Natural killer cell (primary cell): ENCODE measurements around the gene RASSF5. TPM values are rescaled to one million over a fixed set of nuclear protein-coding genes. Genes with fewer than 3 reads are reported as not detected.

ENCODE experiments used
- ATAC-seq, 3 donors: fragments of 150-1000 bp in 2 of 3; fragments of 200-7000 bp in 1 of 3; cut with Tn5 transposase; 1 replicate in 1 of 3; 2 replicates in 2 of 3; pipeline ENCODE4 v1.10.0; 2021; ENCODE audit warnings: mild to moderate bottlenecking in 2 of 3, moderate library complexity in 2 of 3
- DNase-seq, 2 donors: peaks; one replicate each; pipeline versions ENCODE4 v3.0.0 to v3.0.0-alpha.2; 2013 to 2021; ENCODE audit warnings: mixed read lengths in 1 of 2
- H3K27ac ChIP-seq: one replicate; pipeline ENCODE4 v1.5.1; 2013; ENCODE audit warnings: mild to moderate bottlenecking, low read length
- H3K27me3 ChIP-seq: one replicate; pipeline ENCODE4 v1.6.1; 2013; ENCODE audit warnings: low read length; ENCODE audit not compliant: control insufficient read depth, insufficient read depth
- H3K36me3 ChIP-seq: one replicate; pipeline ENCODE4 v1.6.1; 2013; ENCODE audit warnings: low read length; ENCODE audit not compliant: control insufficient read depth, insufficient read depth
- H3K4me1 ChIP-seq: one replicate; pipeline ENCODE4 v1.6.1; 2013; ENCODE audit warnings: low read length; ENCODE audit not compliant: control insufficient read depth, insufficient read depth
- H3K4me3 ChIP-seq: one replicate; pipeline ENCODE4 v1.5.1; 2013; ENCODE audit warnings: low read length
- H3K9me3 ChIP-seq: one replicate; pipeline ENCODE4 v1.6.1; 2013; ENCODE audit warnings: low read length; ENCODE audit not compliant: control insufficient read depth, insufficient read depth
- H3K27ac Mint-ChIP-seq, 2 donors: one replicate each; pipeline ENCODE4 v1.8.0; 2022; ENCODE audit warnings: mild to moderate bottlenecking in 2 of 2, mixed read lengths in 2 of 2, moderate library complexity in 1 of 2
- H3K27me3 Mint-ChIP-seq, 2 donors: one replicate each; pipeline ENCODE4 v1.8.0; 2022; ENCODE audit warnings: low read depth in 2 of 2, mixed read lengths in 2 of 2
- H3K36me3 Mint-ChIP-seq: one replicate; pipeline ENCODE4 v1.8.0; 2022; ENCODE audit warnings: mixed read lengths
- H3K4me1 Mint-ChIP-seq, 2 donors: one replicate each; pipeline ENCODE4 v1.8.0; 2022; ENCODE audit warnings: mixed read lengths in 2 of 2
- H3K4me3 Mint-ChIP-seq: one replicate; pipeline ENCODE4 v1.8.0; 2022; ENCODE audit warnings: mild to moderate bottlenecking, moderate library complexity, mixed read lengths
- H3K9me3 Mint-ChIP-seq, 2 donors: one replicate each; pipeline ENCODE4 v1.8.0; 2022; ENCODE audit warnings: mixed read lengths in 2 of 2
- CTCF ChIP-seq: fragments of 200-600 bp; IDR thresholded peaks from one replicate; pipeline ENCODE4 v1.8.0; 2022; ENCODE audit warnings: antibody characterized with exemption
- WGBS: methylation state at CpG from one replicate; pipeline ENCODE4 v1.1.7; 2013; ENCODE audit warnings: missing lambda C conversion rate; ENCODE audit not compliant: insufficient coverage; 5-methylcytosine and 5-hydroxymethylcytosine counted together
- intact Hi-C: fragments of 100-400 bp; cut with micrococcal nuclease; formaldehyde crosslinking; loops from one replicate; pipeline ENCODE4 v1.14.2; 2022
- total RNA-seq, 4 donors: library from RNA; stranded (reverse); fragments of 120-200 nt in 1 of 4; gene quantifications; one replicate each; pipeline versions ENCODE4 v1.2.3 to v1.2.4, GENCODE V29; 2013 to 2022

The RASSF5 gene
- total RNA-seq, 3 donors from 2014 or later (not counting 1 experiment from before 2014, with no cell fraction given) = 231 to 333 (median 279) TPM

- no peak for ATAC-seq
- no peak overlapping the region for H3K27ac ChIP-seq
- no peak for TF ChIP-seq CTCF
- no peaks in the 10 kb centered on the region for H3K36me3 ChIP-seq
- DNase-seq = no peak
- no peak overlapping the region for H3K4me3 ChIP-seq
- H3K4me1 ChIP-seq = no peaks in the 10 kb centered on the region
- WGBS = 94% methylated on average over 2 of the region's 5 CpGs
- Mint-ChIP-seq H3K4me3 (no peak overlapping the region), H3K9me3 (no peaks in the 10 kb centered on the region), H3K27ac (no peak overlapping the region), H3K36me3 (no peaks in the 10 kb centered on the region), H3K27me3 (no peaks in the 10 kb centered on the region), H3K4me1 (peaks cover 0 to 6% of the 10 kb centered on the region in 2 donors)
- no peaks in the 10 kb centered on the region for H3K9me3 ChIP-seq
- intact Hi-C loops = no loop called here
- H3K27me3 ChIP-seq = no peaks in the 10 kb centered on the region
These were observed 17.5 kb downstream of the RASSF5 start for GRCh38 chr1:206524739-206525364.

GRCh38 chr1:206526064-206526911, 19.0 kb downstream of the RASSF5 start:
- Histone ChIP-seq H3K4me3 (no peak overlapping the region), H3K27ac (no peak overlapping the region), H3K9me3 (no peaks in the 10 kb centered on the region), H3K36me3 (no peaks in the 10 kb centered on the region), H3K27me3 (no peaks in the 10 kb centered on the region), H3K4me1 (no peaks in the 10 kb centered on the region)
- H3K9me3 Mint-ChIP-seq = no peaks in the 10 kb centered on the region
- no peaks in the 10 kb centered on the region for H3K27me3 Mint-ChIP-seq
- DNase-seq = no peak
- no peak overlapping the region for H3K4me3 Mint-ChIP-seq
- no peak for TF ChIP-seq CTCF
- ATAC-seq = no peak
- H3K36me3 Mint-ChIP-seq = no peaks in the 10 kb centered on the region
- H3K27ac Mint-ChIP-seq = no peak overlapping the region
- WGBS = 82% methylated on average over 5 of the region's 6 CpGs
- intact Hi-C loops = no loop called here
- peaks cover 0 to 6% of the 10 kb centered on the region in 2 donors for H3K4me1 Mint-ChIP-seq

GRCh38 chr1:206529425-206529824, 22.1 kb downstream of the RASSF5 start:
- 95% methylated on average over 6 of the region's 7 CpGs for WGBS
- Histone ChIP-seq H3K27me3 (no peaks in the 10 kb centered on the region), H3K27ac (no peak overlapping the region), H3K4me1 (no peaks in the 10 kb centered on the region), H3K4me3 (no peak overlapping the region), H3K36me3 (no peaks in the 10 kb centered on the region), H3K9me3 (no peaks in the 10 kb centered on the region)
- intact Hi-C loops = no loop called here
- no peak for TF ChIP-seq CTCF
- H3K4me3 Mint-ChIP-seq = no peak overlapping the region
- H3K4me1 Mint-ChIP-seq = peaks cover 0 to 6% of the 10 kb centered on the region in 2 donors
- no peak for ATAC-seq
- no peaks in the 10 kb centered on the region for H3K9me3 Mint-ChIP-seq
- no peaks in the 10 kb centered on the region for H3K36me3 Mint-ChIP-seq
- H3K27ac Mint-ChIP-seq = no peak overlapping the region
- H3K27me3 Mint-ChIP-seq = no peaks in the 10 kb centered on the region
- DNase-seq = no peak
